Upper lobe of right lung (tissue), 1 donor: ENCODE data around the gene CAMK4. TPM values are rescaled to one million over a fixed set of nuclear protein-coding genes. Genes with fewer than 3 reads are reported as not detected.

ENCODE experiments used
- ATAC-seq: fragments of 200-7000 bp; cut with Tn5 transposase; one replicate; pipeline ENCODE4 v1.9.1; 2020; ENCODE audit warnings: mild to moderate bottlenecking, moderate library complexity
- DNase-seq: peaks from one replicate; pipeline ENCODE4 v3.0.0-alpha.2; 2020
- H3K27ac ChIP-seq: fragments of 200-600 bp; one replicate; pipeline ENCODE4 v1.8.0; 2022
- H3K27me3 ChIP-seq: fragments of 200-600 bp; one replicate; pipeline ENCODE4 v1.8.0; 2022; ENCODE audit warnings: mild to moderate bottlenecking
- H3K36me3 ChIP-seq: fragments of 200-600 bp; one replicate; pipeline ENCODE4 v1.8.0; 2022
- H3K4me1 ChIP-seq: fragments of 200-600 bp; one replicate; pipeline ENCODE4 v1.8.0; 2022
- H3K4me3 ChIP-seq: fragments of 200-600 bp; one replicate; pipeline ENCODE4 v1.8.0; 2022; ENCODE audit warnings: mild to moderate bottlenecking
- H3K9me3 ChIP-seq: fragments of 200-600 bp; one replicate; pipeline ENCODE4 v1.8.0; 2022
- intact Hi-C: fragments of 100-400 bp; cut with DNase I; formaldehyde crosslinking; loops from one replicate; pipeline ENCODE4 v1.11.0; 2022
- total RNA-seq: library from RNA; stranded (reverse); fragmentation: NEBNext Ultra II Directional; extraction: Animal tissue kit (Norgen Biotek cat#: 25700); gene quantifications from one replicate; pipeline ENCODE4 v1.2.1, GENCODE V29; 2021
- TF ChIP-seq, protein P1 (sequence below): fragments of 200-600 bp; IDR thresholded peaks from one replicate; pipeline ENCODE4 v1.8.0; 2022; ENCODE audit warnings: antibody characterized with exemption
- donor health status: DM: no; HTN: yes; CAD: no; lungs with severe emphysema.

Gene CAMK4
- total RNA-seq, 1 donor from 2014 or later: 3.8 TPM

DNA sequence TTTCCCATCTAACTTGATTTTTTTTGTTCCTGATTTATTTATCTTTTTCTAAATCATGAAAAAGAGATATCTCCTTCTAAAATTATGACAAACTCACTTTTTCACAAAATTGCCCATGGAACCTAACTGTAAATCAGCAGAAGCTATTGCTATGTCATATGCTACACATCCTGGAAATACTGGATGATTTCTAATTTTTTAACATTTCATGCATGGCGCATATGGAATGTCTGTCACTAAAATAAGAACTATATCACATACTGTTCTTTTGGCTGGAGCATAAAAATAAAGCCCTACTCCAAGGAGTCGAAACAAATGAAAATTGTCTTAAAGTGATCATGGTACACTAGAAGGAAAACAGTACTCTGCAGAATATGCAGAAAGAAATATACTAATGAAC lies 60.6 kb downstream of the CAMK4 start:
- Histone ChIP-seq H3K4me3 (no peak overlapping the region), H3K27me3 (no peaks in the 10 kb centered on the region), H3K36me3 (no peaks in the 10 kb centered on the region), H3K4me1 (no peaks in the 10 kb centered on the region), H3K9me3 (no peaks in the 10 kb centered on the region), H3K27ac (no peak overlapping the region)
- TF ChIP-seq, protein P1, sequence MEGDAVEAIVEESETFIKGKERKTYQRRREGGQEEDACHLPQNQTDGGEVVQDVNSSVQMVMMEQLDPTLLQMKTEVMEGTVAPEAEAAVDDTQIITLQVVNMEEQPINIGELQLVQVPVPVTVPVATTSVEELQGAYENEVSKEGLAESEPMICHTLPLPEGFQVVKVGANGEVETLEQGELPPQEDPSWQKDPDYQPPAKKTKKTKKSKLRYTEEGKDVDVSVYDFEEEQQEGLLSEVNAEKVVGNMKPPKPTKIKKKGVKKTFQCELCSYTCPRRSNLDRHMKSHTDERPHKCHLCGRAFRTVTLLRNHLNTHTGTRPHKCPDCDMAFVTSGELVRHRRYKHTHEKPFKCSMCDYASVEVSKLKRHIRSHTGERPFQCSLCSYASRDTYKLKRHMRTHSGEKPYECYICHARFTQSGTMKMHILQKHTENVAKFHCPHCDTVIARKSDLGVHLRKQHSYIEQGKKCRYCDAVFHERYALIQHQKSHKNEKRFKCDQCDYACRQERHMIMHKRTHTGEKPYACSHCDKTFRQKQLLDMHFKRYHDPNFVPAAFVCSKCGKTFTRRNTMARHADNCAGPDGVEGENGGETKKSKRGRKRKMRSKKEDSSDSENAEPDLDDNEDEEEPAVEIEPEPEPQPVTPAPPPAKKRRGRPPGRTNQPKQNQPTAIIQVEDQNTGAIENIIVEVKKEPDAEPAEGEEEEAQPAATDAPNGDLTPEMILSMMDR: no peak
- DNase-seq (no peak), ATAC-seq (no peak)
- intact Hi-C loops: no loop called here

- no peaks in the 10 kb centered on the region for H3K4me1 ChIP-seq
- no peak overlapping the region for H3K4me3 ChIP-seq
- no peak for ATAC-seq
- intact Hi-C loops: no loop called here
- no peak overlapping the region for H3K27ac ChIP-seq
- no peaks in the 10 kb centered on the region for H3K27me3 ChIP-seq
- H3K36me3 ChIP-seq: no peaks in the 10 kb centered on the region
- H3K9me3 ChIP-seq: no peaks in the 10 kb centered on the region
- DNase-seq: no peak
- TF ChIP-seq, protein P1: no peak
Measured at GRCh38 chr5:111294551-111294950, 70.4 kb downstream of the CAMK4 start.

GRCh38 chr5:111295649-111296048 lies 71.5 kb downstream of the CAMK4 start:
- Histone ChIP-seq H3K27me3 (no peaks in the 10 kb centered on the region), H3K9me3 (no peaks in the 10 kb centered on the region), H3K4me3 (no peak overlapping the region), H3K36me3 (no peaks in the 10 kb centered on the region), H3K4me1 (no peaks in the 10 kb centered on the region), H3K27ac (no peak overlapping the region)
- DNase-seq: no peak
- ATAC-seq: no peak
- TF ChIP-seq, protein P1: no peak
- intact Hi-C loops: no loop called here

GRCh38 chr5:111296570-111296969 lies 72.4 kb downstream of the CAMK4 start:
- Histone ChIP-seq H3K4me1 (no peaks in the 10 kb centered on the region), H3K36me3 (no peaks in the 10 kb centered on the region), H3K4me3 (no peak overlapping the region), H3K27me3 (no peaks in the 10 kb centered on the region), H3K9me3 (no peaks in the 10 kb centered on the region), H3K27ac (no peak overlapping the region)
- TF ChIP-seq, protein P1: no peak
- intact Hi-C loops: no loop called here
- ATAC-seq (no peak), DNase-seq (no peak)

DNA sequence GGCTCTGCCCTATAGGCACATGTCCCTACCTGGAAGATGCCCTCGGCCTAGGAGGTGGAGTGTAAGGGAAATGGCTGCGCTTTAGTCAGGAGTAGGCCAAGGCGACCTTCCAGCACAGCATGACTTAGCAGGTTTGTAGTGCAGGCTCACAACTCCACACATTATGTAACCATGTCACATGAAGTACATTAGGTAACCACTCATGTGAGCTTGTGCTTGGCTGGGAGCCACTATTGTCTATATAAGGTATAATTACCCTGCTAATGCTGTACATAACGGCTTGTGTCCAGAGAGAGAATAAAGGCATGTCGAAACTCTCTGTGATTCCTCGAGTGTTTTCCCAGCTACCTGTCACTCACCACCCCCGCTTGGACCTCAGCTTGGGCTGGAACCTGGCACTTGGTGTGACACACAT lies 74.9 kb downstream of the CAMK4 start:
- intact Hi-C loops: no loop called here
- Histone ChIP-seq H3K4me1 (no peaks in the 10 kb centered on the region), H3K27me3 (no peaks in the 10 kb centered on the region), H3K36me3 (no peaks in the 10 kb centered on the region), H3K4me3 (no peak overlapping the region), H3K27ac (no peak overlapping the region), H3K9me3 (no peaks in the 10 kb centered on the region)
- TF ChIP-seq, protein P1: no peak
- DNase-seq: no peak
- peak; percentile 12 for ATAC-seq

- intact Hi-C loops: no loop called here
- no peak overlapping the region for H3K27ac ChIP-seq
- no peaks in the 10 kb centered on the region for H3K36me3 ChIP-seq
- H3K27me3 ChIP-seq: no peaks in the 10 kb centered on the region
- TF ChIP-seq, protein P1: no peak
- ATAC-seq (no peak), DNase-seq (no peak)
- no peaks in the 10 kb centered on the region for H3K9me3 ChIP-seq
- H3K4me1 ChIP-seq: no peaks in the 10 kb centered on the region
- no peak overlapping the region for H3K4me3 ChIP-seq
Measured at GRCh38 chr5:111299831-111300432, 75.7 kb downstream of the CAMK4 start.
